GM12878 (cell line): ENCODE measurements around the gene BLCAP. TPM values are rescaled to one million over a fixed set of nuclear protein-coding genes. Genes with fewer than 3 reads are reported as not detected.

ENCODE experiments used
- ATAC-seq: fragments of 200-7000 bp; cut with Tn5 transposase; 3 replicates; pipeline ENCODE4 v1.9.1; 2020; ENCODE audit warnings: mild to moderate bottlenecking, moderate library complexity
- BruUV-seq: library from RNA; stranded (reverse); fragments of 400-500 nt; replicated peaks from 2 replicates; lab custom pipeline; 2021; lab: Mats Ljungman, UMichigan
- CTCF ChIA-PET: fragments of 300-600 bp; sonication (Branson Sonifier 250); formaldehyde crosslinking; extraction: SDS; loops from one replicate; lab custom pipeline; 2021; ENCODE audit warnings: inconsistent platforms; lab: Yijun Ruan, JAX
- POLR2A ChIA-PET: fragments of 350-600 bp; formaldehyde crosslinking; extraction: SDS; loops from one replicate; lab custom pipeline; 2021; ENCODE audit warnings: inconsistent platforms; lab: Charles Lee
- RAD21 ChIA-PET: fragments of 300-600 bp; sonication (Branson Sonifier 250); formaldehyde crosslinking; loops from one replicate; lab custom pipeline; 2023; ENCODE audit warnings: antibody characterized with exemption; ENCODE audit not compliant: unreplicated experiment; lab: Charles Lee
- SMC1A ChIA-PET: fragments of 300-600 bp; sonication (Branson Sonifier 250); formaldehyde crosslinking; loops from one replicate; lab custom pipeline; 2023; ENCODE audit not compliant: unreplicated experiment, uncharacterized antibody; lab: Charles Lee
- DNase-seq: peaks from one replicate; pipeline ENCODE4 v3.0.0-alpha.2; 2011; ENCODE audit warnings: low read depth, low spot score
- FAIRE-seq: peaks from 3 replicates; lab custom pipeline; 2011; peaks lifted over from hg19 to GRCh38; lab: Jason Lieb, UNC
- H2AFZ ChIP-seq: 2 replicates; pipeline ENCODE4 v1.6.0; 2011; ENCODE audit warnings: low read depth, low read length, control low read depth; ENCODE audit not compliant: control insufficient read depth
- H3K27ac ChIP-seq: 2 replicates; pipeline ENCODE4 v1.5.1; 2011; ENCODE audit warnings: control low read depth; ENCODE audit not compliant: control insufficient read depth, insufficient read depth
- H3K27me3 ChIP-seq, 2 experiments: replicated peaks in 1 of 2; 2 replicates each; pipeline versions ENCODE4 v1.6.0 to v1.6.1; 2011; ENCODE audit warnings: low read length in 1 of 2; ENCODE audit not compliant: control insufficient read depth in 2 of 2, insufficient read depth in 2 of 2
- H3K36me3 ChIP-seq, 2 experiments: 2 replicates each; pipeline ENCODE4 v1.5.1; 2011; ENCODE audit warnings: low read length in 1 of 2; ENCODE audit not compliant: control insufficient read depth in 2 of 2, insufficient read depth in 2 of 2
- H3K4me1 ChIP-seq: 2 replicates; pipeline ENCODE4 v1.6.1; 2011; ENCODE audit warnings: mild to moderate bottlenecking, low read length, moderate library complexity, mixed read lengths; ENCODE audit not compliant: control insufficient read depth, insufficient read depth
- H3K4me2 ChIP-seq: 2 replicates; pipeline ENCODE4 v1.6.0; 2011; ENCODE audit warnings: control low read depth; ENCODE audit not compliant: control insufficient read depth, insufficient read depth
- H3K4me3 ChIP-seq: fragments of 200-600 bp; sonication (generic); 2 replicates; pipeline ENCODE4 v1.5.1; 2016
- H3K79me2 ChIP-seq: 2 replicates; pipeline ENCODE4 v1.6.0; 2011; ENCODE audit warnings: low read length; ENCODE audit not compliant: control insufficient read depth, insufficient read depth
- H3K9ac ChIP-seq: 2 replicates; pipeline ENCODE4 v1.8.0; 2011; ENCODE audit warnings: low read length, control low read depth, mixed read lengths; ENCODE audit not compliant: control insufficient read depth, insufficient read depth
- H3K9me3 ChIP-seq: replicated peaks from 3 replicates; pipeline ENCODE4 v1.5.1; 2011; ENCODE audit warnings: mild to moderate bottlenecking, low read length; ENCODE audit not compliant: control insufficient read depth, insufficient read depth
- H4K20me1 ChIP-seq: 2 replicates; pipeline ENCODE4 v1.6.0; 2011; ENCODE audit not compliant: control insufficient read depth, insufficient read depth
- BHLHE40 ChIP-seq, 2 experiments: fragments of 450-650 bp in 1 of 2; IDR thresholded peaks; 2 replicates each; pipeline ENCODE4 v1.6.1; 2011 to 2017; ENCODE audit warnings: low read depth in 2 of 2, borderline replicate concordance in 1 of 2, improper control_type of control experiment in 1 of 2, low read length in 1 of 2, mild to moderate bottlenecking in 1 of 2
- CBX3 ChIP-seq: fragments of 200-600 bp; sonication (generic); IDR thresholded peaks from 2 replicates; pipeline ENCODE4 v1.6.1; 2016; ENCODE audit warnings: low read depth, borderline replicate concordance
- DPF2 ChIP-seq: fragments of 450-650 bp; IDR thresholded peaks from 2 replicates; pipeline ENCODE4 v1.6.1; 2017; ENCODE audit warnings: mild to moderate bottlenecking
- E4F1 ChIP-seq: fragments of 450-650 bp; IDR thresholded peaks from 2 replicates; pipeline ENCODE4 v1.6.1; 2018; ENCODE audit warnings: borderline replicate concordance, mild to moderate bottlenecking; ENCODE audit not compliant: partially characterized antibody
- HCFC1 ChIP-seq: fragments of 150-350 bp; IDR thresholded peaks from 2 replicates; pipeline ENCODE4 v1.6.1; 2014; ENCODE audit warnings: low read length
- HSF1 ChIP-seq: fragments of 150-350 bp; IDR thresholded peaks from 2 replicates; pipeline ENCODE4 v1.6.1; 2014; ENCODE audit warnings: mild to moderate bottlenecking, low read depth, low read length
- IKZF2 ChIP-seq, 2 experiments: fragments of 450-650 bp; IDR thresholded peaks; 2 replicates each; pipeline ENCODE4 v1.6.1; 2017; ENCODE audit warnings: mild to moderate bottlenecking in 2 of 2, moderate library complexity in 2 of 2
- IRF4 ChIP-seq: IDR thresholded peaks from 2 replicates; pipeline ENCODE4 v1.6.1; 2011; ENCODE audit warnings: low read depth, low read length
- MEF2A ChIP-seq: IDR thresholded peaks from 2 replicates; pipeline ENCODE4 v1.6.1; 2011; ENCODE audit warnings: low read depth, mild to moderate bottlenecking, low read length, moderate library complexity; ENCODE audit not compliant: insufficient read depth
- POLR2AphosphoS5 ChIP-seq: IDR thresholded peaks from 2 replicates; pipeline ENCODE4 v1.6.1; 2011; ENCODE audit warnings: mild to moderate bottlenecking, low read length, inconsistent platforms
- RBBP5 ChIP-seq: fragments of 200-600 bp; sonication (generic); conservative IDR thresholded peaks from 2 replicates; pipeline ENCODE4 v1.6.1; 2016
- RUNX3 ChIP-seq: IDR thresholded peaks from 2 replicates; pipeline ENCODE4 v1.6.1; 2012; ENCODE audit warnings: low read length, inconsistent platforms
- SRF ChIP-seq, 2 experiments: IDR thresholded peaks; 2 replicates each; pipeline ENCODE4 v1.6.1; 2011; ENCODE audit warnings: low read depth in 2 of 2, low read length in 2 of 2, mild to moderate bottlenecking in 1 of 2, moderate library complexity in 1 of 2
- STAT1 ChIP-seq: fragments of 450-650 bp; conservative IDR thresholded peaks from 2 replicates; pipeline ENCODE4 v1.6.1; 2014; ENCODE audit warnings: antibody characterized with exemption, mild to moderate bottlenecking
- YY1 ChIP-seq: IDR thresholded peaks from 2 replicates; pipeline ENCODE4 v1.6.1; 2011; ENCODE audit warnings: low read depth, mild to moderate bottlenecking, low read length
- ZNF217 ChIP-seq: fragments of 450-650 bp; IDR thresholded peaks from 2 replicates; pipeline ENCODE4 v1.6.1; 2017; ENCODE audit warnings: antibody characterized with exemption, mild to moderate bottlenecking
- WGBS: methylation state at CpG from one replicate; pipeline ENCODE4 v1.1.6; 2016; ENCODE audit warnings: low lambda C conversion rate; ENCODE audit not compliant: insufficient replicate concordance, insufficient coverage; ENCODE audit errors: missing lambda C conversion rate; 5-methylcytosine and 5-hydroxymethylcytosine counted together
- in situ Hi-C: fragments of 300-500 bp; cut with MboI; formaldehyde crosslinking; loops from 9 replicates; pipeline ENCODE4 v1.14.3; 2018; ENCODE audit warnings: mixed read lengths
- intact Hi-C: fragments of 100-400 bp; cut with micrococcal nuclease; formaldehyde crosslinking; loops from one replicate; pipeline ENCODE4 v1.14.2; 2022; ENCODE audit not compliant: unreplicated experiment
- polyA plus RNA-seq, 11 experiments: library from polyadenylated mRNA; depleted of rRNA in 4 of 11; unstranded in 6 of 11; stranded (reverse) in 5 of 11; fragments of >200 nt; fragmentation: Nextera tagmentation in 4 of 11; fragmentation: Illumina TruSeq in 1 of 11; extraction: Ambion mirVana in 4 of 11; extraction: Trizol in 1 of 11; gene quantifications; 1 replicate in 1 of 11; 2 replicates in 10 of 11; pipeline versions ENCODE4 v1.2.1 to v1.2.3, GENCODE V29; 2011 to 2016; ENCODE audit warnings: inconsistent platforms in 2 of 11, missing spikeins in 2 of 11, low read depth in 1 of 11
- total RNA-seq, 4 experiments: library from RNA; depleted of rRNA in 3 of 4; stranded (reverse); fragments of >200 nt in 3 of 4; fragmentation: Illumina TruSeq in 1 of 4; extraction: Trizol in 1 of 4; gene quantifications; 2 replicates each; pipeline versions ENCODE4 v1.2.1 to v1.2.3, GENCODE V29; 2013 to 2021
- TF ChIP-seq, protein P1 (sequence below): fragments of 450-650 bp; conservative IDR thresholded peaks from 2 replicates; pipeline ENCODE4 v1.6.1; 2017; ENCODE audit warnings: mild to moderate bottlenecking, moderate library complexity

The BLCAP gene
- total and polyA plus RNA-seq, 10 of the 15 experiments (the other 5 are each of a cell fraction or from before 2014, with no cell fraction given): 24.6 to 62.3 (median 47.3) TPM

- TF ChIP-seq YY1: no peak
- TF ChIP-seq POLR2AphosphoS5: no peak
- no peak for TF ChIP-seq MEF2A
- no peak for TF ChIP-seq ZNF217
- no peak for TF ChIP-seq BHLHE40 (IDR thresholded peaks at IDR 0.05; ENCODE audit: borderline replicate concordance in 1 of 2, low read depth in 2 of 2, low read length in 1 of 2)
Measured at GRCh38 chr20:37564016-37564387, 36.3 kb upstream of the BLCAP start (continued).

- no TSS peak for BruUV-seq
- no peaks in the 10 kb centered on the region for H3K36me3 ChIP-seq
- no peaks in the 10 kb centered on the region for H3K79me2 ChIP-seq
- FAIRE-seq (no peak), ATAC-seq (no peak), DNase-seq (no peak)
- no peak overlapping the region for H3K4me2 ChIP-seq
- no peak overlapping the region for H3K27ac ChIP-seq
- H3K9me3 ChIP-seq: no peaks in the 10 kb centered on the region
- H4K20me1 ChIP-seq: no peaks in the 10 kb centered on the region
- H3K4me1 ChIP-seq: no peaks in the 10 kb centered on the region
- peaks cover 2 to 12% of the 10 kb centered on the region in 2 experiments; a peak in 3 of 4 replicates for H3K27me3 ChIP-seq
- WGBS: 19% methylated on average over 3 of the region's 3 CpGs
- no peak overlapping the region for H3K9ac ChIP-seq
- no peak overlapping the region for H2AFZ ChIP-seq
- ChIA-PET POLR2A (no interaction called here), SMC1A (interaction anchor here (0.9 to 2.6 kb wide), 2 partner anchors 13 to 495 kb away, joined by 3 to 6 read pairs; no protein-coding TSS in a partner anchor), CTCF (interaction anchor here (0.7 to 4.3 kb wide), 11 partner anchors 13 to 659 kb away, joined by 3 to 26 read pairs (median 4); no protein-coding TSS in a partner anchor), RAD21 (no interaction called here)
- no peak overlapping the region for H3K4me3 ChIP-seq
- intact Hi-C loops (loop anchor here (5.0 to 10.0 kb wide), 5 partner anchors 192 to 659 kb away; partner anchors contain the start of gene TGM2), in situ Hi-C loops (loop anchor here (10.0 kb wide), 1 partner anchor 662 kb away; no protein-coding TSS in a partner anchor)
- TF ChIP-seq RBBP5 (no peak), IKZF2 (IDR thresholded peaks at IDR 0.05) (no peak), IRF4 (no peak), HSF1 (no peak), RUNX3 (no peak), STAT1 (no peak), HCFC1 (no peak), E4F1 (no peak), SRF (IDR thresholded peaks at IDR 0.05; ENCODE audit: low read depth in 2 of 2, low read length in 2 of 2) (no peak), DPF2 (no peak), CBX3 (no peak)
- TF ChIP-seq, protein P1, sequence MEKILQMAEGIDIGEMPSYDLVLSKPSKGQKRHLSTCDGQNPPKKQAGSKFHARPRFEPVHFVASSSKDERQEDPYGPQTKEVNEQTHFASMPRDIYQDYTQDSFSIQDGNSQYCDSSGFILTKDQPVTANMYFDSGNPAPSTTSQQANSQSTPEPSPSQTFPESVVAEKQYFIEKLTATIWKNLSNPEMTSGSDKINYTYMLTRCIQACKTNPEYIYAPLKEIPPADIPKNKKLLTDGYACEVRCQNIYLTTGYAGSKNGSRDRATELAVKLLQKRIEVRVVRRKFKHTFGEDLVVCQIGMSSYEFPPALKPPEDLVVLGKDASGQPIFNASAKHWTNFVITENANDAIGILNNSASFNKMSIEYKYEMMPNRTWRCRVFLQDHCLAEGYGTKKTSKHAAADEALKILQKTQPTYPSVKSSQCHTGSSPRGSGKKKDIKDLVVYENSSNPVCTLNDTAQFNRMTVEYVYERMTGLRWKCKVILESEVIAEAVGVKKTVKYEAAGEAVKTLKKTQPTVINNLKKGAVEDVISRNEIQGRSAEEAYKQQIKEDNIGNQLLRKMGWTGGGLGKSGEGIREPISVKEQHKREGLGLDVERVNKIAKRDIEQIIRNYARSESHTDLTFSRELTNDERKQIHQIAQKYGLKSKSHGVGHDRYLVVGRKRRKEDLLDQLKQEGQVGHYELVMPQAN: no peak
Measured at GRCh38 chr20:37562695-37563480, 35.2 kb upstream of the BLCAP start.
